DMS 273 treated with DMSO at 0.1 percent for 48 hours (cell line): ENCODE data around the gene TMA7.
A peak's percentile ranks its signal among the peaks of the same experiment; 100 is the strongest.
"Not testable (repeated sequence)": the region's sequence is repeated elsewhere in the genome, so short reads cannot be mapped to it uniquely, and the experiment has no call there.

Source experiments
- DNase-seq: peaks from one replicate; lab custom pipeline; 2025; lab: John Stamatoyannopoulos, UW

Gene TMA7

DNA sequence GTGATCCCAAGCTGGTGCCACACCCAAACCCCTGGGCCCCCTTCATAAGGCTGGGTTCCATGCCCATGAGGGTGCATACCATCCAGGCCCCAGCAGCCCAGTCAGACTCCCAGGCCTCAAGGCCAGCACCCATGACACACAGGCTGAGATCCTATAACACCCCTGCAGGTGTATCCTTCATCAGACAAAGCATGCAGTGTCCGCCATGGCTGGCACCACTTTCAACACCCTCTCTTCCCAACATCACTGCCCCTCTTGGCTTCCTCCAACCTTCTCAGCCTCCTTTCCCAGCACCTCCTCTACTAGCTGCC, 3.6 kb upstream of the TMA7 start:
- DNase-seq = no peak

GRCh38 chr3:48436855-48437254, 3.2 kb upstream of the TMA7 start:
- no peak for DNase-seq

DNA sequence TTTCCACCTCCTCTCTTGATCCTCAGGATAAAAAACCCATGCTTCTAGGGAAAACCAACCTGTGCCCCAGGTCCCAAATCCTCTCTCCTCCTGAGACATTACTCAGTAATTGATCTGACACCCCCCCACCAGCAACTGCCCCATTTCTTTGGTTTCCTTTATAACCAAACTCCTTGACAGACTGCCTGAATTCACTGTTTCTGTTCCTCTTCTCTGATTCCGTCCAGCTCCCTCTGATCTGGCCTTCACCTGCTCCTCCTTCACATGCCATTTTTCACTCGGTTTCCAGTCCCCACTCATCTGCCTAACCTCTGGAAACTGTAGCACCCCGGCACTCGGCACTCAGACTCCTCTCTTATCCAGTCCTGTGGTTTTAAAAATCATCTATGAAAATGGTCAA, 2.2 kb upstream of the TMA7 start:
- no peak for DNase-seq

GRCh38 chr3:48440590-48440958, 517 bp downstream of the TMA7 start:
- DNase-seq = no peak

- no peak for DNase-seq
Measured at GRCh38 chr3:48441940-48442339, 1.9 kb downstream of the TMA7 start.

DNA sequence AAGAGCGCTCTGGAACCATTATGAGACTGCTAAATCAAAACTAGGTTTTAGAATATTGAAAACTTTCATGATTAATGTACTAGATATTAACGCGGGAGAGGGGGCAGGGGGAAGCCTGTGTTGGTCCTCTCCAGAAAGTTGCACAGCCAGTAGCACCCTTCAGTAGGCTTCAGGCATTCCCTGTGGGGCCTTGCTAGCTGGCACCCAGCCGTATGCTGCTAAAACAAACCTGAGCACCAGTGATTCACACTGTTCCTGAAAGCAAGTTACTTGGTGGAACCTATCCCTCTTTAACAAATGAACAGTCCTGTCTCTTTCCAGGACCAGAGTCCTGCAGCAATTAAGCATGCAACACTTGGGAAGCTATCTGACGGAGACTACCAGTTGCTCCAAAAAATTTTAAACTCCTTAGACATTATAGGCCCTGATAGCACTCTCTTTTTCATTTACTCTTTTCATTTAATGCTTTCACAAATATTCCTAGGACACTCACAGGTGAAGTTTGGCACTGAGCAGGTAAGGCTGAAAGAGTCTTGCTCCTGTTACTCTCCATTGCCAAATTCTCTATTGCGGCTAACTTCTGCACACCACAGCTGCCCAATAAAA, 5.3 kb downstream of the TMA7 start:
- no peak for DNase-seq

DNA sequence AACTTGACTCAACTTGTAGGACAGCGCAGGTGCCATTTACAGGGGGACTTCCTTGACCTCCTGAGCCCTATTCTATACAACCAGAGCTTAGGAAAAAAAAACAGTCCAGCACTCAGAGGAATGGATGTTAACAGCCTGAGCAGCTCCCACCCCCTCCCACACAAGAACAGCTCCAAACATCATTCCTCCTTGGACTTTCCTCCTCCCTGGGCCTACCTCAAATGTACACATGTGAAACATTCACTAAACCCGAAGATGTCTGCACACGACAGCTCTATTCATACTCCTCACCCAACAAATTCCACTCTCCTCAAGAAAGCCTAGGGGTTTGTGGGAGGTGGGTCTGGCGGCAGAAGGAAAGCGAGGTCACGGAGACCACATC, 6.0 kb downstream of the TMA7 start:
- DNase-seq = no peak

GRCh38 chr3:48446425-48447193, 6.6 kb downstream of the TMA7 start, which contains the start of gene ATRIP:
Gene ATRIP, plus strand, starts transcription at chr3:48446737. Its CDS starts 109 bp downstream, at chr3:48446846.
- peak; percentile 13 for DNase-seq

- DNase-seq = no peak
Measured at GRCh38 chr3:48451270-48451669, 11.2 kb downstream of the TMA7 start.

DNA sequence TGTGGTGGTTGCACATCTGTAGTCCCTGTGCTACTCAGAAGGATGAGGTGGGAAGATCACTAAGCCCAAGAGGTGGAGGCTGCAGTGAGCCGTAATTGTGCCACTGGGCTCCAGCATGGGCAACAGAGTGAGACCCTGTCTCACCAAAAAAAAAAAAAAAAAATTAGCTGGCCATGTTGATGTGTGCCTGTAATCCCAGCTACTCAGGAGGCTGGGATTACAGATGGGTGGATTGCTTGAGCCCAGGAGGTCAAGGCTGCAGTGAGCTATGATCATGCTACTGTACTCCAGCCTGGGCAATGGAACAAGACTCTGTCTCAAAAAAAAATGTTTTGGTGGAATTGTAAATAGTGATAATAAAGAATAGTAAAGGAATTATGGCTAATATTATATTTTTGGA, 16.4 kb downstream of the TMA7 start:
- no peak for DNase-seq

DNA sequence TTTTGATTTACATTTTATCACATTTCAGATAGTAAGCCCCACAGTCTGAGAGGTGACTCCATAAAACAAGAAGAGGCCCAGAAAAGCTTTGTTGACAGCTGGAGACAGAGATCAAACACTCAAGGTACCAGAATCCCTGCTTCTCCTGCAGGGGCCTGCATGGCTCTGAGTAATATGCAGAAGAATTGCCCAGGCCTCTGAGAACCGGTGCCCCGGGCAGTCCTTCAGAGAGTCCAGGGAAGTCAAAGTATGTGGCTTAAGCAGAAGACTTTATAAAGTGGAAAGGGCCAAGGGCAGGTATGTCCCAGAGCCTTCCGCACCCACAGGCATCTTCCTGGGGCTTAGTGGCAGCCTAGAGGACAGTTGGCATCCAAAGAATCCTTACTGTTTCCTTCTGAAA, 19.3 kb downstream of the TMA7 start:
- no peak for DNase-seq

- DNase-seq = no peak
Measured at GRCh38 chr3:48459773-48460516, 19.9 kb downstream of the TMA7 start.

DNA sequence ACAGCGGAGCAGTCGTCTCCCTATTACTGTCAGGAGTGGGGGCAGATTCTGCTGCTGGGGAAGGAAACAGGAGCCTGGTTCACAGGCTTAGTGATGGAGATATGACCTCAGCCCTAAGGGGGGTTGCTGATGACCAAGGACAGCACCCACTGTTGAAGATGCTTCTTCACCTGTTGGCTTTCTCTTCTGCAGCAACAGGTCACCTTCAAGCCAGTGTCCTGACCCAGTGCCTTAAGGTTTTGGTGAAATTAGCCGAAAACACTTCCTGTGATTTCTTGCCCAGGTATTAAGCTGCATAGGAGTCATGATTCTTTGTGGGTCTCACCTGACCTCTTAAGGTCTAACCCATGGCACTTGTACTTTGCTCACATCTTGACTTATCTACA, 20.5 kb downstream of the TMA7 start:
- no peak for DNase-seq

GRCh38 chr3:48461767-48462166, 21.7 kb downstream of the TMA7 start:
- not testable (repeated sequence) for DNase-seq

GRCh38 chr3:48463703-48464102, 23.6 kb downstream of the TMA7 start:
- DNase-seq = no peak

DNA sequence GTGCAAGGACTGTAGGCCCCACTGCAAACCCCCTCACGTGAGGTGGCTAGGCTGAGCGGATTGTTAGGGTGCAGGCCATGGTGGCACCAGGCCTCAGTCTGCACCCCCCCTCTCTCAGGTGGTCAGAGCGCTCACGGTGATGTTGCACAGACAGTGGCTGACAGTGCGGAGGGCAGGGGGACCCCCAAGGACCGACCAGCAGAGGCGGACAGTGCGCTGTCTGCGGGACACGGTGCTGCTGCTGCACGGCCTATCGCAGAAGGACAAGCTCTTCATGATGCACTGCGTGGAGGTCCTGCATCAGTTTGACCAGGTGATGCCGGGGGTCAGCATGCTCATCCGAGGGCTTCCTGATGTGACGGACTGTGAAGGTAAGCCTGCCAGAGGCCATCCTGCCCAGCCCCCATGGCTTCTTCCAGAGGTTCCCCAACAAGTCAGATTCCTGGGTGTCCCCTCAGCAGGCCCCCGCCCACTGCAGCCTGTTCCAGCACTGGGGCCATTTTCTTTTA, 24.7 kb downstream of the TMA7 start:
- no peak for DNase-seq

- DNase-seq = no peak
Measured at GRCh38 chr3:48465237-48465530, 25.1 kb downstream of the TMA7 start.

GRCh38 chr3:48465531-48466378, 25.7 kb downstream of the TMA7 start:
- DNase-seq = peak; percentile 48

DNA sequence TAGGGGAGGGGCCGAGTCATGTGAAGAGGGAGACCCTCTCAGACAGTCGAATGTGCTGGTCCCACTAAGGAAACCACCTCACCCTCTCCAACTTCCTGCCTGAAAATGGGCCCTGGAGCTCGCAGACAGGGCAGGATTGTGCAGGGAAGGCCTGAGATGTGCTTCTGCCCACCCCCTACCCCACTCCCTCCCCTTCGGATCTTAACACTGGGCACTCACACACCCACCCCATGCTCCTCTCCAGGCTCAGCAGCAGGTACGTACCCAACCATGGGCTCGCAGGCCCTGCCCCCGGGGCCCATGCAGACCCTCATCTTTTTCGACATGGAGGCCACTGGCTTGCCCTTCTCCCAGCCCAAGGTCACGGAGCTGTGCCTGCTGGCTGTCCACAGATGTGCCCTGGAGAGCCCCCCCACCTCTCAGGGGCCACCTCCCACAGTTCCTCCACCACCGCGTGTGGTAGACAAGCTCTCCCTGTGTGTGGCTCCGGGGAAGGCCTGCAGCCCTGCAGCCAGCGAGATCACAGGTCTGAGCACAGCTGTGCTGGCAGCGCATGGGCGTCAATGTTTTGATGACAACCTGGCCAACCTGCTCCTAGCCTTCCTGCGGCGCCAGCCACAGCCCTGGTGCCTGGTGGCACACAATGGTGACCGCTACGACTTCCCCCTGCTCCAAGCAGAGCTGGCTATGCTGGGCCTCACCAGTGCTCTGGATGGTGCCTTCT, 26.5 kb downstream of the TMA7 start:
- no peak for DNase-seq

GRCh38 chr3:48467110-48467454, 27.0 kb downstream of the TMA7 start:
- DNase-seq = no peak

DNA sequence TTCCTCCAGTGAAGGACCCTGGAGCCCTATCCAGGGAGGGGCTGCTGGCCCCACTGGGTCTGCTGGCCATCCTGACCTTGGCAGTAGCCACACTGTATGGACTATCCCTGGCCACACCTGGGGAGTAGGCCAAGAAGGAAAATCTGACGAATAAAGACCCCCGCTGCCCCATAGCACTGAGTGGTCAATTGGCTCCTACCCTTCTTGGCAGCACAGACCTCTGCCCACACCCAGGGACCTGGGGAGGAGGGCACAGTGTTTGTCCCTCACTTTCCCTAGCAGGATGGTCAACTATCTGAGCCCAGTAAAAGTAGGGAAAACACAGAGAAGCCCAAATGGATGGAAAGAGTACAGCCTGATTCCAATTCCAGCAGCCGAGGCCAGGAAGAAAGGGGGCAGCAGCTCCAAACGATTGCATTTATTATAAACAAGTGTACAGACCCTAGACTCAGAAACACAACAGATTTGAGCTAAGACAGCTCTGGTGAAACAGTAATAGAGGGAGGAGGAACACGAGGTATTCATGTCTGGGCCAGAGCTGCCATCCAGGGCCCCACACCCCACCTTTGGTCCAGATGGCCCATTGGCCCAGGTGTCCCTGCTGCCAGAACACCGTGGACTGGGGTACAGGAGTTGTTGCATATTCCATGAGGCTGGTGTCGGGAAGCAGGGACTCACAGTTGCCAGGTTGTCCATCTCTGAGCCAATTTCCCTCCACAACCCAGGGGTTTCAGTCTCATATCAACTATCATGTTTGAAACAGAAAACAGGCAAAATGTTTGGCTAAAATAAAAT, 27.6 kb downstream of the TMA7 start:
- DNase-seq = no peak
